GM18498 (cell line): ENCODE measurements around the gene CHAT.

ENCODE experiments used
- ATAC-seq: cut with Tn5 transposase; IDR thresholded peaks from one replicate; pipeline ENCODE4 v1.9.1; 2021; ENCODE audit warnings: mild to moderate bottlenecking, moderate library complexity; ENCODE audit not compliant: unreplicated experiment

CHAT gene

GRCh38 chr10:49611816-49612512, 1.9 kb upstream of the CHAT start:
- ATAC-seq = no peak

- ATAC-seq = no peak
Measured at GRCh38 chr10:49612513-49613164, 1.2 kb upstream of the CHAT start.

GRCh38 chr10:49613165-49613881, 514 bp upstream of the CHAT start:
- no peak for ATAC-seq

DNA sequence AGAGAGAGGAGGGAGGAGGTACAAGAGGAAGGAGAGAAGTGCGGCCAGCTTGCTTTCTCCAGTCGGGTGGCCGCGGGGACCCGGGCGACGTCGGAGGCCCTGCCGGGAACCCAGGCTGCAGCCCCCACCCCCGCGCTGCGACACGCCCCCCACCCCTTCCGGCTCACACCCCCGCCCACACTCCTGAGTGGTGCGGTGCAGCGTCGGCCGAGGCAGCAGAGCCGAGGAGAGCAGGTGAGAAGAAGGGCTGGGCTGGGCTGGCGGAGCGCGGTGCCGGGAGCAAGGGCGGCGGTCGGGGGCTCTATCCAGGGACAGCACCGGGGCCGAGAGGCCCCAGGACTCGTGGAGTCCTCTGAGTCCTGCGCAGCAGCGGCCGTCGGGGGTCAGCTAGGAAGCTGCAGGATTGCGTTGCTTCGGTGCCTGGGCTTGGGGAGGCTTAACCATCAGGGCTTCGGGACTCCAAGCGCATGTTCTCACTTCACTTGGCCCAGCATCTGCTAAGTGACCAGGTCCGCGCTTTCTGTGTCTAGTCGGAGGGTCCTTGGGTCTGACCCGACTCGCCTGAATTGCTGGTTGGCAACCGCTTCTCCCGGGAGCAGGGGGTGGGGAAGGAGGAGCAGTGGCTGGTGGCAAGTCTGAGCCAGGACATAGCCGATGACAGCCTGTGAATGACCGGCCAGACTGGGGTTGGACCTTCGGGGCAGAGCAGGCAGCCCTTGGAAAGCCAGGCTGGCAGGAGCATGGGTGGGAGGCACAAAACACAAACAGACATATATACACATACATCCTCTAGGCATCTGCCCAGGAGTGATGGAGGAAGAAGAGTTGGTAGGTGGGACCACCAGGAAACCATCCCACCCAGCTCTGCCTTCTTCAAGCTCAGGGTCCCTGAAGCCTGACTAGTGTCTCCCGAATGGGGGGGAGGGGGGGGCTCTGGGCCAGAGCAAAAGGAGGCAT, 683 bp downstream of the CHAT start:
- no peak for ATAC-seq

- no peak for ATAC-seq
Measured at GRCh38 chr10:49615213-49615612, 1.4 kb downstream of the CHAT start.

DNA sequence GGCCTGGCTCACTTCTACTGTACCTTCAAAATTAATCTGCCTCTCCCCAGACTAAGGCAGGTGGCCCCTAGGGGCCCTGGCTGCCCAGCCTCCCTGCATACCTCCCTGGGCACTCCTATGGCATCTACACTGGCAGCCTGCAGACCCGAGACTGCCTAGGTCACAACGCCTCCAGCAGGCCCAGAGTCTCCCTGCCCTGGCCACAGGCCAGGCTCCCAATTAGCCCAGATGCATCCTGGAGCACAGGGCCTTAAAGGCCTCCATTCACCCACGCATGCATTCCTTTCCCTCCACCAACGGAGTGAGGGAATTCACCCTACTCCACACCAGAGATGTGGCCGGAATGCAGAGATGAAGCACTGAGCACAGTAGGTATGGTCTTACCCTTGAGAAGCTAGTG, 1.9 kb downstream of the CHAT start:
- no peak for ATAC-seq

- ATAC-seq = no peak
Measured at GRCh38 chr10:49616421-49617101, 2.7 kb downstream of the CHAT start.

DNA sequence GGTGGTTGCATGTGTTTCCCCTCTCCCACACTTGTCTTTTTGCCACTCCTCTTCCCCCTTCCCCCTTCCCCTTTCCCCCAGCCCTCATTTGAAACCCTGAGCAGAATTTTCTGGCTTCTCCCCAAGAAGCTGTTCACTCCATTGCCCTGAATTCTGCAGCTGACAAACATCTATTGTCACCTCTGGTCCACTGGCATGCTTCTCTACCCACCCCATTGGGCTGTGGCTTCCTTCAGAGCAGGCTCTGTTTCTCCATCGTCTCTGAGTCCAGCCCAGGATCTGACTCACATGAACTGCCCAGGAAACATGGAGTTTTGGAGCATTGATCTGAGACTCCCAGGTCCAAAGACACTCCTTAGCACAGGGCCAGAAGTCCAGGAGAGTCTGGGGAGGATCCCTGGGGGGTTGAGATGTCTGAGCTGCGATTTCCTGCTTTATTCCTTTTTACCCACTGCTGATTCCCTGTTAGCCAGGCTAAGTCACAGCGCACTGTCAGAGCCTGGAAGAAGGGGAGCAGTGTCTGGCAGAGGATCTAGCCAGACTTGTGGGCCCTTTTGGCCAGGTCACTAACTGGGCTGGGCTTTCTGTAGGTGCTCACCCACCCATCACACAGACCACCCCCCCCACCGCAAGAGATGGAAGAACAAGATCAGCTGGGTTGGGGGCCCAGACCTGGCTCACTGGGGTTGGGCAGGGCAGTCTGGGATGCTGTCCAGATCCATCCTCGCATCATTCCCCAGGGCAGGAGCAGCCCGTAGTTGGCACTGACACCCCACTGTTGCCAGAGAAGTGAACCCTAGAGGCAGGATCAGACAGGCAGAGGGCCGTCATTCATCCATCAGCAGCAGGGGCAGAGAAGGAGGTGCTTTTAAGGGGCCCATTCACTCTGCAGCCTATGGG, 3.5 kb downstream of the CHAT start:
- ATAC-seq = no peak

DNA sequence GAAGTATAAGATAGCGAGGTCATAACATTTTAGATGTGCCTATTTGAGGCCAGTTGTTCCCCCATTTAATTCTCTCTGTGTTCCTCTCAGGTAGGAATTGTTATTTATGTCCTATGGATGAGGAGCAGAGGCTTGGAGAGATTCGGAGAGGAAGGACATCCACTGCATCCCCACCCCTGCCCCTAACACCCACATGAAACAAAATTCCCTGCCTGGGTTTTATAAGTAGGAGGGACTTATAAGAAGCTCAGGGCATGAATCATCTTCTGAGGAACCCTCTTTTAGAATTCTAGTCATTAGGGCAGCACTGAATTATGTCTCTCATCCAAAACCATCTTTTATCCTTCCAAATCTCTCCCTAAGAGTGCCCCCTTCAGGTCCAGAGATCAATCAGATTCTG, 5.0 kb downstream of the CHAT start:
- no peak for ATAC-seq

DNA sequence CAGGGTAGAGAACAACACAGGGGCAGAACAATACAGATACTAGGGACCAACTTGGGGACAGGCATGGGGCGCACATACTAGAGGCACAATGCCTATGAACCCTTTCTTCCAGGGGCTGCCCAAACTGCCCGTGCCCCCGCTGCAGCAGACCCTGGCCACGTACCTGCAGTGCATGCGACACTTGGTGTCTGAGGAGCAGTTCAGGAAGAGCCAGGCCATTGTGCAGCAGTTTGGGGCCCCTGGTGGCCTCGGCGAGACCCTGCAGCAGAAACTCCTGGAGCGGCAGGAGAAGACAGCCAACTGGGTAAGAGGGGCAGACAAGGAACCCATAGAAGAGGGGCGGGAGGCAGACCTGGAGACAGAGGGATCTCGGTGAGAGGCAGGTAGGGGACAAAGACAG, 5.8 kb downstream of the CHAT start:
- ATAC-seq = no peak

DNA sequence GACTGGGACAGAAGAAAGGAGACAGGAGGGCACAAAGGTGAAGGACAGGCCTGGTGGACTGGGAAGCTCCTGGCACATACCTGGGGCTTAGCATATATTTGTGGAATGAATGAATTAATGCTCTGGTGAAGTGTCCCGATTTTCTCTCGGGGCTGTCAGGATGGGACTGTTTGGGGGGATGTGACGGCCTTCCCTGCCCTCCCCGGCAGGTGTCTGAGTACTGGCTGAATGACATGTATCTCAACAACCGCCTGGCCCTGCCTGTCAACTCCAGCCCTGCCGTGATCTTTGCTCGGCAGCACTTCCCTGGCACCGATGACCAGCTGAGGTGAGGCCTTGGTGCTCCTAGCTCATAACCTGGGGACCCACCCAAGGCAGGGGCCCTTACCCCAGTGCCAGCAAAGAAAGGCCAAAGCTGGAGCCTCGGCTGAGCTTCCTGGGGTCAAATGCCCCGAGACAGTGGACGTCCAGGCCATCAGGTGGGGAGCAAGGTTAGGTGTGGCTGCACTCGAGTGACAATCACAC, 6.5 kb downstream of the CHAT start:
- ATAC-seq = no peak

DNA sequence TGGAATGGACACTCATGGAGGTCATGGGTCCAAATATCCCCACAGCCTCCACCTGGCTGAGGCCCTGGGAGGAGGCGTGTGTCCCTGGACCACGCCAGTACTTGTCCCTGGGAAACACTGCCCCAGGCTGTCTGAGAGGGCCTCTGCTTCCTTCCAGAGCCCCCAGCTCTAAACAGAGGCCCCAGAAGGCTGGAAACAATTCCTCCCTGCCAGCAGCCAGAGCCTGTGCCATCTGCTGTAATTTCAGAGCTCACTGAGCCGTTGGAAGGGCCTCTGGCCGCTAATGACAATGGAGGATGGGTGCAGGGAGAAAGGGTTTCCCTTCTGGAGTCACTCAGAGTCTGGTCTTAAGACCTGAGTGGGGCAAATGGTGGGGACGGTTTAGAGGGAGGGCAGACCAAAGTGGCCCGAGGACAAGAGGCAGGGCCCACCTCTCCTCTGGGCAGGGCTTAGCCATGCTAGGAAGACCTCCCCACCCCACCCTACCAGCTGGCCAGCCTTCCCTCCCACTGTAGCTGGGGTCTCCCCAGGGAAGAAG, 7.1 kb downstream of the CHAT start:
- no peak for ATAC-seq

DNA sequence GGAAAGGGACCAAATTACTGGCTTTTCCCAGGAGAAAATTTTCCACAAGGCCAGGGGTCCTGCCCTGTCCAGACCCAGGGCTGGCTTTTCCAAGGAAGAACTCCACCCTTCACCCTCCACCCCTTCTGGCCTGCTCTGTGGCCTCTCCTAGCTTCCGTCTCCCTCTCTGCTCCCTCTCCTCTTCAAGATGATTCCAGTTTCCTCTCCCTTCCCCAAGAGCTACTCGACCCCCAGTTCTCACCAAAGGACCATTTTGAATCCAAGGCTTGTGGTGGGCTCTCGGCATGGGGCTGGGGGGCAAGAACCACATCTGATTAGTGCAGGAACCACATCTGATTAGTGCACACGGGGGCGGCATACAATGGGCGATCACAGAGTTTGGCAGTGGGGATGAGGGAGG, 7.7 kb downstream of the CHAT start:
- ATAC-seq = no peak

GRCh38 chr10:49622426-49623425, 8.9 kb downstream of the CHAT start:
- no peak for ATAC-seq

GRCh38 chr10:49624629-49625028, 10.8 kb downstream of the CHAT start:
- no peak for ATAC-seq

DNA sequence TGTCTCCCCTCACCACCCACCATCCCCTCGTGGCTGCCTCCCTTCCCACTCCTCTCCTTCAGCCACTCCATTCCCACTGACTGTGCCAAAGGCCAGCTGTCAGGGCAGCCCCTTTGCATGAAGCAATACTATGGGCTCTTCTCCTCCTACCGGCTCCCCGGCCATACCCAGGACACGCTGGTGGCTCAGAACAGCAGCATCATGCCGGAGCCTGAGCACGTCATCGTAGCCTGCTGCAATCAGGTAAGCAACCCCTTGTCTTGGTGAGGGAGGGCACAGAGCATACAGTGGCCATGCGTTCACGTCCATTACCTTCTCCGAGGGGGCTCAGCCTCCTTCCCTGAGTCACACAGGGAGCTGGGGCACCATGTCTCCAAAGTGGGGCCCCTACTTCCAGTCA, 11.6 kb downstream of the CHAT start:
- no peak for ATAC-seq

DNA sequence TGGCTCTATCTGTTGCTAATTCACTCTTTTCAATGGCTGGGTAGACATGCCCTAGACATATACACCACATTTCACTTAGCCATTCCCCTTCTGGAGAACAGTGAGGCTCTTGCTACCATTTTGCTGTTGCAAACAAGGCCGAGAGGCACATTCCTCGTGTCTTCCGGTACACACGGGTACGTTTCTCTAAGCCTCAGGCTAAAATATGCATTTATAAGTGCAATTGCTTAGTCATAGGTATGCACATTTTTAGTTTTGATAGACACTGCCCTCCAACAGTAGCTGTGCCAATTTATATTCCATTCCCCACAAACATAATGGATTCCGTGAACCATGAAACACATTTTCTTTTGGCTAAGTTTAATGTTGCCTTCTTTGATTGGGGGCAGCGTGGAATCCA, 13.2 kb downstream of the CHAT start:
- ATAC-seq = no peak
